Measurements from ENCODE around the gene CYP39A1. TPM values are rescaled to one million over a fixed set of nuclear protein-coding genes. Genes with fewer than 3 reads are reported as not detected.

Gene CYP39A1
- total RNA-seq, 1 experiment from 2014 or later: 1.7 TPM

DNA sequence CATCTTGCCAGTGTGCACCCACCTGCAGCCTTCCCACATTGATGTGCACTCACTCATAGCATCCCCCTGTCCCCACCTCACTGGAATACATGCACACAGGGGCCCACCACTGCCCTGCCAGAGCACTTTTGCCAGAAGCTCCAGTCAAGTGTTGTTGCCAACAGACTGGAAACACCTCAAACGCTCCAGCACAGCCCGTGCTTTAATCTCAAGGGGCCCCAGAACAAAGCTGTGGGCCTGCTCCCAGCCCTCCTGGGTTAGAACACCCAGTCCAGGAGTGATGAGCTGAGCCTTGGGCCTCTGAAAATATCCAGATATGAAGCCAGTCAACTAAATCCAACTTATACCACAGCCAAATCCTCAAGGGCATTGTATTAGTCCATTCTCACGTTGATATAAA lies 77.1 kb downstream of the CYP39A1 start:
- no peak for DNase-seq
- CTCF ChIA-PET: no interaction called here
- Mint-ChIP-seq H3K27ac (ENCODE audit: unreplicated experiment) (no peak overlapping the region), H3K27me3 (ENCODE audit: unreplicated experiment) (no peaks in the 10 kb centered on the region), H3K4me1 (ENCODE audit: low read depth, unreplicated experiment) (no peaks in the 10 kb centered on the region), H3K9me3 (ENCODE audit: low read depth, unreplicated experiment) (peaks cover 4% of the 10 kb centered on the region), H3K36me3 (ENCODE audit: insufficient read depth, unreplicated experiment) (no peaks in the 10 kb centered on the region), H3K4me3 (ENCODE audit: low read depth, unreplicated experiment) (no peak overlapping the region)
- no peak for TF ChIP-seq CTCF (IDR thresholded peaks at IDR 0.05; ENCODE audit: unreplicated experiment)
- no TSS peak for BruUV-seq (replicated peaks)
- intact Hi-C loops (cut with micrococcal nuclease; ENCODE audit: unreplicated experiment): no loop called here

DNA sequence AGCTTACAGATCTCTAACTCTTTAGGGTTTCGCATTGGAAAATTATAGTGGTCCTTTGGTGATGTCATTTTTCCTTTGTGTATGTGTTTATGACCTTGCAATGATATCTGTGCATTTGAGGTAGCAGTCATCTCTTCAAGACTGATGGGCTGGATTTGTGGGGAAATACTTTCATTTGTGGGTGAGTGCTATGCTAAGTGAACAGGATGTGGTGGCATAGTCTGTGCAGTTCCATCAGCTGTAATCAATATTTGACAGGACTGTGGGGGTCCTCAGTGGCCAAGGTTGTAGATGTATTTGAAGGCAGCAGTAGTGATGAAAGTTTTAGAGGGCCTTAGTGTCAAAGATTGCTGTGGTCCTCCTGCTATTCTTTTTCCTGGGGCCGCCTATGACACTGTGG lies 79.5 kb downstream of the CYP39A1 start:
- intact Hi-C loops (cut with micrococcal nuclease; ENCODE audit: unreplicated experiment): no loop called here
- CTCF ChIA-PET: no interaction called here
- no peak for TF ChIP-seq CTCF (IDR thresholded peaks at IDR 0.05; ENCODE audit: unreplicated experiment)
- H3K27me3 Mint-ChIP-seq (ENCODE audit: unreplicated experiment): no peaks in the 10 kb centered on the region
- DNase-seq: no peak
- no peaks in the 10 kb centered on the region for H3K4me1 Mint-ChIP-seq (ENCODE audit: low read depth, unreplicated experiment)
- BruUV-seq (replicated peaks): no TSS peak
- H3K9me3 Mint-ChIP-seq (ENCODE audit: low read depth, unreplicated experiment): no peaks in the 10 kb centered on the region
- no peak overlapping the region for H3K4me3 Mint-ChIP-seq (ENCODE audit: low read depth, unreplicated experiment)
- H3K36me3 Mint-ChIP-seq (ENCODE audit: insufficient read depth, unreplicated experiment): no peaks in the 10 kb centered on the region
- no peak overlapping the region for H3K27ac Mint-ChIP-seq (ENCODE audit: unreplicated experiment)

DNA sequence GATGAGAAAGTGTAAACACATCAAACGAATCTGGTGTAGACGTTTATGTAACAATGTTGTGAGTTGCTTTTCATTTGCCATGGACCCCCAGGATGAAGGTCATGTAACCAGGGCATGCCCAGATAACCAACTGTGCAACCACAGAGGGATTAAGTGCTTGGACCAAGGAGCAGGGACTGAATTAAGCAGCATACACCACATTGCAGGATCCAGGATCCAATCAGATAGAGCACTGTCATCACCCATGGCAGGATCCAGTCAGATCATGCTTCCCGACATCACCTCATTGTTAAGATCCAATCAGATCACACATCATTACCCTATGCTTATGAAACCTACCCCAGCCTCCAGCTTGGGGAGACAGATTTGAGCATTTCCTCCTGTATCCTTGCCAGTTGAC lies 87.1 kb downstream of the CYP39A1 start:
- H3K36me3 Mint-ChIP-seq (ENCODE audit: insufficient read depth, unreplicated experiment): no peaks in the 10 kb centered on the region
- peaks cover 5% of the 10 kb centered on the region for H3K9me3 Mint-ChIP-seq (ENCODE audit: low read depth, unreplicated experiment)
- no TSS peak for BruUV-seq (replicated peaks)
- DNase-seq: no peak
- no peak overlapping the region for H3K4me3 Mint-ChIP-seq (ENCODE audit: low read depth, unreplicated experiment)
- H3K4me1 Mint-ChIP-seq (ENCODE audit: low read depth, unreplicated experiment): no peaks in the 10 kb centered on the region
- intact Hi-C loops (cut with micrococcal nuclease; ENCODE audit: unreplicated experiment): no loop called here
- no peak overlapping the region for H3K27ac Mint-ChIP-seq (ENCODE audit: unreplicated experiment)
- TF ChIP-seq CTCF (IDR thresholded peaks at IDR 0.05; ENCODE audit: unreplicated experiment): no peak
- H3K27me3 Mint-ChIP-seq (ENCODE audit: unreplicated experiment): no peaks in the 10 kb centered on the region
- CTCF ChIA-PET: no interaction called here

DNA sequence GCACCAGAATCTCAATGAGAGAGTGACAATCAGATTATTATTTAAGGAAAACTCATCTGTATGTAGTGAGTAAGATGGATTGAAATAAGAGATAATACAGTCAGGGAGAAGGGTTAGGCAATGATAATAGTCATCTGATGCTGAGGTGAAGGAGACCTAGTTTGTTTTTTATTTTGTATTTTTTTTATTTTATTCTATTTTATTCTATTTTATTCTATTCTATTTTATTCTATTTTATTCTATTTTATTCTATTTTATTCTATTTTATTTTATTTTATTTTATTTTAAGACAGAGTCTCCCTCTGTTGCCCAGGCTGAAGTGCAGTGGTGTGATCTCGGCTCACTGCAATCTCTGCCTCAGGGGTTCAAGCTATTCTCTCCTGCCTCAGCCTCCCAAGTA lies 88.7 kb downstream of the CYP39A1 start:
- Mint-ChIP-seq H3K4me3 (ENCODE audit: low read depth, unreplicated experiment) (no peak overlapping the region), H3K27ac (ENCODE audit: unreplicated experiment) (no peak overlapping the region), H3K4me1 (ENCODE audit: low read depth, unreplicated experiment) (no peaks in the 10 kb centered on the region), H3K27me3 (ENCODE audit: unreplicated experiment) (no peaks in the 10 kb centered on the region), H3K36me3 (ENCODE audit: insufficient read depth, unreplicated experiment) (no peaks in the 10 kb centered on the region), H3K9me3 (ENCODE audit: low read depth, unreplicated experiment) (peaks cover 5% of the 10 kb centered on the region)
- intact Hi-C loops (cut with micrococcal nuclease; ENCODE audit: unreplicated experiment): no loop called here
- CTCF ChIA-PET: no interaction called here
- no peak for TF ChIP-seq CTCF (IDR thresholded peaks at IDR 0.05; ENCODE audit: unreplicated experiment)
- no peak for DNase-seq
- no TSS peak for BruUV-seq (replicated peaks)

- Mint-ChIP-seq H3K36me3 (ENCODE audit: insufficient read depth, unreplicated experiment) (no peaks in the 10 kb centered on the region), H3K9me3 (ENCODE audit: low read depth, unreplicated experiment) (no peaks in the 10 kb centered on the region), H3K4me3 (ENCODE audit: low read depth, unreplicated experiment) (no peak overlapping the region), H3K4me1 (ENCODE audit: low read depth, unreplicated experiment) (no peaks in the 10 kb centered on the region), H3K27ac (ENCODE audit: unreplicated experiment) (no peak overlapping the region), H3K27me3 (ENCODE audit: unreplicated experiment) (no peaks in the 10 kb centered on the region)
- DNase-seq: no peak
- BruUV-seq (replicated peaks): no TSS peak
- intact Hi-C loops (cut with micrococcal nuclease; ENCODE audit: unreplicated experiment): no loop called here
- CTCF ChIA-PET: no interaction called here
- no peak for TF ChIP-seq CTCF (IDR thresholded peaks at IDR 0.05; ENCODE audit: unreplicated experiment)
These were observed 96.6 kb downstream of the CYP39A1 start for GRCh38 chr6:46556053-46556452.

Measured in Calu3 (cell line).